Anterior cingulate cortex (tissue), 58 donors: ENCODE results near the gene LHFPL6.
A peak's percentile ranks its signal among the peaks of the same experiment; 100 is the strongest.
"Not testable (repeated sequence)": the region's sequence is repeated elsewhere in the genome, so short reads cannot be mapped to it uniquely, and the experiment has no call there.

ENCODE experiments used
- DNase-seq, 58 donors: peaks; one replicate each; lab custom pipeline; 2025; lab: John Stamatoyannopoulos, UW

Gene LHFPL6

DNA sequence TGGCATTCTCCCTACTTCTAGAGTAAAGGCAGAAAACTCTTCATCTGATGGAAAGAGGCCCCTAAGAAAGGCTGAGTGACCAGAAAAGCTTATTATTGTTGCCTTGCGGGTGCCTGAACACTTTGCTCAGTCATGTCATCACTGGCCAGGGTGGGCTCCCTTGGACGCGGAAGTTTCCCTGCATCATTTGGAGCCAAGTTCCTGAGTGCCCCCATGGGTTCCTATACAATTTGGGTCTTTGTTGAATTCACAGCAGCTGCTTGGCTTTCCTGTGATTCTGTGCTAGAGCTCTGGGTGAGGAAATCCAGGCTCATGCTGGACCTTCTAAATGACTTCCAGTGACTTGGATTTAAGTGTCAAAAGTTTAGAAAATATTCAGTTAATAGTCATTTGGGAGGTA is 232.9 kb downstream of the LHFPL6 start:
- DNase-seq: no peak

DNA sequence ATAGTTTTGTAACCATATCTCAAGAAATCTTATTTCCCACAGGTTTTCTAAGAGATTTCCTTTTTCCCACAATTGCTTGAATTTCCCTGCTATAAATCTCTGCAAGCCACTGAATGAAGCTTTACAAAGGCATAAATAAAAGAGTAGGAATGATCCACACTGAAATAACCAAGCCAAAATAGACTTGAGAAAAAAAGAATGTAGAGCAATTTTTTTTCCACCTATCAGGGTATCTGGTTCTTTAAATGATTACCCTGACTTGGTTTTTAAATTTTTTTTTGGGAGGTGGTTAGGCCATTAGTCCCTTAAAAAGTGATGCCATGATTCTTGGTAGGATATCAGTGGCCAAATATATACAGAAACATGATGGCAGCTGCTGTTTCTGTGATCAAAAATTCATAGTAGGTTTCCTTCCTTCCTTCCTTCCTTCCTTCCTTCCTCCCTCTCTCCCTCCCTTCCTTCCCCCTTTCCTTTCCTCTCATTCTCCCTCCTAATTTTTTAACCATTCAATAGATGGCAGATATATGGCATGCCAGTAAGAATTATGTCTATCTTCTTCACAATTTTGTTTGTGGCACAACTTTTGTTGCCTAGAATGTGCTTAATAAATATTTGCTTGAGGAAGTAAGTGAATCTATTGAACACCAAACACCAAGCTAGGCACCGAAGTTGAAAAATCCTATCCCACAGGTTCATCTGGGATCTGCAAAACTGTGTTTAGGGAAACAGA is 233.7 kb downstream of the LHFPL6 start:
- no peak for DNase-seq

DNA sequence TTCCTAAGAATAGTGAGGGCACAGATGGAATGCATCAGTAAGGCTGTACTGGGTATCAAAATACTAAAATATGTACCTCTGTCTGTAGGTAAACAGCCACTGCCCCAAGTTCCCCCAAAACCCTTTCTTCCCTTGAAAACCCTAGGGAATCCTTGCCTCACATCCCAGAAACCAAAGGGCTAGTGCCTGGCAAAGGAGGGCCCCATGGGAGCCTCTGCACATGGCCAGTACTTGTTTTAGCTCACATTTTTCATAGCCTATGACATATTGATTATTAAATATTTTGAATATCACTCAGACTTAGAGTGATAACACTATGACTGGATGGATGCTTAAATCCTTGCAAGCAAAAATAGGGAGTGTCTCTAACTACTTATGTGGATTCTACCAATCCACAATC is 237.1 kb downstream of the LHFPL6 start:
- no peak for DNase-seq

DNA sequence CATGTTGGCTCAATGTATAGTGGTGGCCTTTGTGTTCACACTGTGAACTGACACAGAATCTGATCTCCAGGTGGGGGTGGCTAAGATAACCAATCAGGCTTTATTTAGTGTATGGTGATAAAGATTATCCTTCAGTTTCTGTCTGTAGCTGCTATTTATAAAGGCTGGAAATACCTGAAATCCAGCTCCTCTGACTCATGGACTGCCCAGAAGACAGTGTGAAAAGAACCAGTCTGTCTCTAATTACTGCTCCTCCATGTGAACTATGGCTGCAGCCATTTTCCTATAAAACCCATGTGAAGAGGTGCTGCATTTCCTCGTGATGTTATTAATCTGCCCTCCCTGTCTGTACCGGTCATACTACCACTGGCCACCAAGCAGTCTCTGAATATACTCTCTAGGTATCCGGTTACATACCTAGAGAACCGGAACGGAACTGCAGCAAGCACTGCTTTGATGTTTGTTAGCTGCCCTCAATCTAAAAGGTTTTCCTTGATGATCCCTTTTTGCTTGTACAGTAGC is 238.0 kb downstream of the LHFPL6 start:
- DNase-seq: no peak

DNA sequence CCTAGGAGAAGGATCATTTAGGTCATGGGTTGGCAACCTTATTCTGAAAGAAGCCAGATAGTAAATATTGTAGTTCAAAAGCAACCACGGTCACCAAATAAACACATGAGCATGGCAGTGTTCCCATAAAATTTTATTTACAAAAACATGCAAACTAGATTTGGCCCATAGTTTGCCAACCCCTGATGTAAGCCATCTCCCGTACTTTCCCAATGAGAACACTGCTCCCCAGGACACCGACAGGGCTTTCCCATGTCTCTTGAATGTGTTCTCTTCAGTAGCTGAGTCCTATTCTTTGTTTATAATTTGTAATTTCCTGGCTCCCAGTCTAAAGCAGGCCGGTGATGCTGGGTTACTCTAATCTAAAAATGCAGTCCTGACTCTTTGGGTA is 239.6 kb downstream of the LHFPL6 start:
- no peak for DNase-seq

DNA sequence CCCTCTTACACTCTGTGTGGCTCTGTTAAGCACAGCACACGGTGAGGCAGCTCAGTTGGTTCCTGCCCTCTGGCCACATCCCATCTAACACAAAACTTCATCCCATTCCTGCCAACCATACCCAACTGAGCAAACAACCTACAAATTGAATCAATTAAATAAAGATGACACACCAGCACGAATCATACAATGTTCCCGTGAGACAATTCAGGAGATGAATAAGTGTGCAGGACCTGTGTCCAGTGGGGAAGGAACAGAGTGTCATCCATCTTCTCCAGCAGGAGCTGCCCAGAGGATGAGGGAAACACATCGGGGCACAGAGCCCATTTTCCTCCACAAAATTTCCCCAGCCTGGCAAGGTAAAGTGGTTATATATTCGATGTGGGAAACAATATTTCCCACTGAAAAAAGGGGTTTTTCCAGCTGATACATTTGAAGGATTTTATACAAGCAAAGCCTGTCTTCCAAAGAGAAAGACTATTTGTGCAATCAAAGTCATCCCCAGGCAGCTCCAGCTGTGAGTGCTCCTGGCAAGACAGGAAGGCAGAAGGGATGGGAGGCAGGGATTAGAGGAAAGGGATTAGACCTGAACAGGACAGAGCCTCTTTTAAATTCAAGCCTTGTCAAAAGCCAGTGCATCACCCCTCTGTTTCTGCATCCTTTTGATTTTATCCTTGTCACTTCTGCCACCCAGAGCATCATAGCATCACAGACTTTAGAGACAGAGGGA is 240.2 kb downstream of the LHFPL6 start:
- DNase-seq: no peak

DNA sequence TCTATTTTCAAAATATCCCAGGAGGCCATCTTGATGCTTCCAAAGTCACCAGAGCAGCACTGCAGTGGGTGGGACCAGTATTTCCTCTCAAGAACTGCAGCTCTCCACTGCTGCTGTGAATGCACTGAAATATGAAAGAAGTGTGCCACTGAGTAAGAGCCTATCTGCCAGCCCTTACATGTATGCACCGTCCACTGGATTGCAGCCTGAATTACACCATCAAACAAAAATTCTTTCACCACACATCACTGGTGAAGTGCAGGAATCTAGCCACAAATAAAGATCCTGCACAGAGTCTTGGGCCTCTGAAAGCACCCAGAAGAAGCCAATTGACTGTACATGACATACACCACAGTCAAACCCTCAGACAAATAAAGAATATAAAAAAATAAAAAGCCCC is 249.0 kb downstream of the LHFPL6 start:
- no peak for DNase-seq

DNA sequence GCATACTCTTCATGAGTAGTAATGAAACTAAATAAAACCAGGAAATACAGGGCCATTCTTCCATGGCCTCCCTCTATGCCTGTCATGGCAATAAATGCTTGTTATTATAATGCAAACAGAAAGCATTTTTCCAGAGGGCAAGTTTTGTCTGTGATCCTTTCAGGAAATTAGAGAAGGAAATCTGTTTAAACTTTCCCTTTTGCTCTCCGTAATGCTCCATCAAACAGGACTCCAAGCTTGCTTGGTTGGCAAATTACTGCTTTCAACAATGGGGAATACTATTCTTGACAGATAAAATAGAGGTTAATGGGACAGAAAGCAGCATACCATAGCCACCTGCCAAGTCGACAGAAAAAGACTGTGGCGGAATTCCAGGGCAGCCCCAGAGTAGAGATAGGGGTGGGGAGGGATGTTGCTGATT is 252.5 kb downstream of the LHFPL6 start:
- peak in 1 of 58 donors; percentile 5 for DNase-seq

DNA sequence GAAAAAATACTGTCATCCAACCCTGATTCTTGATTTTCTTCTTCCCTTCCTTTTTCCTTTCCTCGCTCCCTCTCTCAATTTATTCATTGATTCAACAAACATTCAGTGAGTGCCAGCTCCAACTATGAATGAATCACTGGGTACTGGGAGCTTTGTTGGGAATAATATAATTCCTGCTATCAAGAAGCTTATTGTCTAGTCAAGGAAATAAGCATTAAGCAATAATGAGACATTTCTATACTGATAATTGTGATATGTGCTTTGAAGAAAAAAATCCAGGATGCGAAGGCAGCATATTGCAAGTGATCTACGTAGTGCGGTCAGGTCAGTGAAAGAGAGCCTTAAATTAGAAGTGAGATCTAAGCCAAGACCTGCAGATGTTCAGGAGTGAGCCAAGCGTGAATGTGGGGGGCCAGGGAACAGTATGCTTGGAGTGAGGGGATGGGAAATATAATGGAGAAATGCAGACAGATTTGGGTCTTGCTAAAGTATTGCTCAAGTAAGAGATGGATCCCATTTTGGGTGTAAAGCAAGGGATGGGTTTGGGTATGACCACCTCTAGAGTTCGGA is 253.5 kb downstream of the LHFPL6 start:
- no peak for DNase-seq

DNA sequence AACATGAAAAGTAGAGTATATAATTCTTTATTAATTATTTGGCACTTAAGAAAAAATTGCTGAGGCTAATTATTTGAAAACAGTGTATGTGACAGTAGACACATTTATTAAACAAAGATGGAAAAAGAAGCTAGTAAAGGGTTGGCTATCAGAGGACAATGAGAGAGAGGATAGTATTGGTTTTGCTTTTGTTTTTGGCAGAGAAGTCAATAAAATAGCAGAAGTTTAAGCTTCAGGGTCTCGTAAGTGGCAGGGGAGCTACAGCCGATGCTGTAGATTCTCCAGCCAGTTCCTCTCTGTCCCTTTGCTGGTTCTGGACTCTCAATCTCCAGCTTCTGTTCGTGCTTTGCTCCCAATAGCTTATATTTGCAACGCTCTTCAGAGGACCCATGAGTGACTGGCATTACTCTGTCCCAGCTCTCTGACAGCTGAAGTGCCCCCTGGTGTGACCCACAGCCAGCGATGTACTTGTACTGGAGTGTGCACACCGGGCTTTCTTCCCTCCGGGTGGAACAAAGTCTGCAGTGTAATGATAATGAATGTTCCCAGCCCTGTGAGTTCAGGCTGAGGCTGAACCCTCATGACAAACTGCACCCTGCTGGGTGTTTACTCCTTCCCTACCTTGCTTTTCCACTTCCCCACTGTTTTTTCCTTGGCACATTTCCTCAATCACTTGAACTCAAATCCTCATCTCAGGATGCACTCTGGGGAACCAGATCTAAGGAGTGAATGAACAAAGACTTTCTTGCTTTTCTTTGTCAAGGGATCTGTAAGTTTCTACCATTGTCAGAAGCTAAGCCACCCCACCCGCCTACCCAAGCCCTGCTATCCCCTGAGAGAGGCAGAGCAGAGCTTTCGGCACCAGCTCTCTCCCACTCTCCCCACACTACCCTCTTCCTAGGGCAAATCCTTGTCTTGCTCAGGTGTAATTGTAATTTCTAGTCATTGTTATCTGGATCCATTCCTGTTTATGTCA is 254.8 kb downstream of the LHFPL6 start:
- DNase-seq: peak in 7 of 58 donors; percentile 4 to 42 (median 22)

DNA sequence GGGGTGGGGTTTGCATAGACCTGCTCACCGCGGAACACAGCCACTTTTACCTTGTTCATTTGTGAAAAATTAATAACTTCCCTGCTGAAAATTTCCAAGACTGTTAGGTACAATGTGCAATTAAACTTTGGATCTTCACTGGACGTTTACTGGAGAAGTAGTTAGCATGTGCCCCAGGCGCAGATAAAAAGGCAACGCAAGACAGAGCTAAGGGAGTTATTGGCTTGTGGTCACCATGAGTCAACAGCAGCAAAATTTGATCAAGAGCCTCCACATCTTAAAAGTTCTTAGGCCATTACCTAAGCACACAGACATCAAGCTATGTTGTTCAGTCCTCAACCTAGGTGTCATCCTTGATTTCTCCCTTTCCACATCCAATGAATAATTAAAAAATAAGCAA is 257.0 kb downstream of the LHFPL6 start:
- DNase-seq: no peak

DNA sequence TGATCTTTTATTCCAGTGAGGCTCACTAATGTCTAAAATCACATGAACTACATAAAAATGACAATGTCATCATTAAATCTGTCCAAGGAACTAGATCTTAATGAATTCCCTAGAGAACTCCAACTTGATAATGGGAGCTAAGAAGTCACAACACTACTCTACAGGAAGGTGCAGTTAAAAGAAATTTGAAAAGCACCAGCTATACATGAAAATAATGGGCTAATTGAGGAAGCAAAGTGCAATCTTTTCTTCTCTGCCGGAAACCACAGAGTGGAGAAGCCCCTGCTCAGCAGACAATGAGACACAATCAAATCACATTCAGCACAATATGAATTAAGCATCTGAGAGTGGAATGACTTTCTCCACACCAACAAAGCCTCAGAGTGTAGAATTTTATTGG is 261.7 kb downstream of the LHFPL6 start:
- no peak for DNase-seq

DNA sequence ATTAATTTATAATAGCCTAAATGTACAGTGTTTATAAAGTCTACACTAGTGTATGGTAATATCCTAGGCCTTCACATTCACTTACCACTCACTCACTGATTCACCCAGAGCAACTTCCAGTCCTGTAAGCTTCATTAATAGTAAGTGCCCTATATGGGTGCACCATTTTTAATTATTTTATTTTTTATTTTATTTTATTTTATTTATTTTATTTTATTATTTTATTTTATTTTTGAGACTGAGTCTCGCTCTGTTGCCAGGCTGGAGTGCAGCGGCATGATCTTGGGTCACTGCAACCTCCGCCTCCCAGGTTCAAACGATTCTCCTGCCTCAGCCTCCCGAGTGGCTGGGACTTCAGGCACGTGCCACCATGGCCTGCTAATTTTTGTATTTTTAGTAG is 264.9 kb downstream of the LHFPL6 start:
- not testable (repeated sequence) for DNase-seq

DNA sequence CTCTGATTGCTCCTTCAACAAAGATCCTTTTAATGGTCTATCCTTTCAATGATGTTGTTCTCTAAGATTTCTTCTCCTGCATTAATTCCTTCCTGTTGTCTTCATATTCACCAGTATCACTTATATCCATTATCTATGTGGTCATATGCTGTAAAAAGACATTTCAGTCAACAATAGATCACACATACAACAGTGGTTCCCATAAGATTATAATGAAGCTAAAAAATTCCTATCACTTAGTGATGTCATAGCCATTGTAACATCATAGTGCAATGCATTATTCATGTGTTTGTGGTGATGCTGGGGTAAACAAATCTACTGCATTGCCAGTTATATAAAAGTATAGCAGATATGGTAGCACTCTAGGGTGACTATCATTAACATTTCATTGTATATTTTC is 266.1 kb downstream of the LHFPL6 start:
- no peak for DNase-seq

DNA sequence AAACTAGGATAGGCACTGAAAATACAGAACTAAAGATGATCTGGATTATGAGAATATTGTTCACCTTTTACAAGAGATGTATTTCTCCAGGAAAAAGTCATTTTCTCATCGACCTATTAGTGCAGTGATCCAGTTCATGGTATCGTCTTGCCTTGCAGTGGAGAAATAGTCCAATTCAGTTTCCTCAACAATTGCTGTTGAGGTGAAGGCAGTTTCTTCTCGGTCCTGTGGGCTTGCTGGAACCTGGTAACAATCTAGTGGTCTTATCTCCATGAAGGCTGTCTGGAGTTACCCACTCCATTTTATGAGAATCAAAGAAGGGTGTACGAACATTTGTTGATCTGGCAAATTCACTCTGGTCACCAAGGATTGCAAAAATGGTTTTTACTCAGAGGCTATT is 266.8 kb downstream of the LHFPL6 start:
- DNase-seq: no peak

DNA sequence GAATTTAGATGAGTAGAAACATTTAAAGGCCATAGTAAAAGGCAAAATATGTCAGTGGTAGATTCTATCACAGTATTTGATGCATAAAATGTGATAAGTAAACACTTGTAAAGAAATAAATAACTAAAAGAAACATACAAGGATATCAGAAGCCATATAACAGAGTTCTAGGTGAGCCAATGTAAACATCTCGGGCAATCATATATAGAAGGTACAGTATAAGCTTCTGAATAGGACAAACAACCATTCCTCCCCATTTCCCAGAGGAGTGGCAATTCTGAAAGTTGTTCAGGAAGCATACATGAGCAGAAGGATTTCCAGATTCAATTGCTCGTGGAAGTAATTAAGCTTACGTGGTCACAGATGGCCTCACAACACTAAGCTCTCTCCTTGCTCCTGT is 267.3 kb downstream of the LHFPL6 start:
- DNase-seq: no peak

DNA sequence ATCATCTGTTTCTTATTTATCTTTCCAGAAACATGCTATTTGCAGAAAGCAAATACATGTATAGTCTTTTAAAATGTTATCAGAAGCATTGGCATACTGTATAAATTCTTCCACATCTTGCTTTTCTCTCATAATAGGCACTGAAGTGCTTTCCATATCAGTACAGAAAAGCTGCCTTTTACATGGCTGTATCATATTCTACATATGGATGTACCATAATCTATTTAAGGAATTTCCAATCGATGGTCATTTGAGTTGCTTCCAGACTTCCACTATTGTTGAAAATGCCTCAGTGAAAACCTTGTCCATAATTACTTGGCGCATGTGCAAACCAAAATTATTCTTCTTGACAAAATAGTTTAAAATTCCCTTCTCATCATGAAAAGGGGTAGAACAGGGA is 272.5 kb downstream of the LHFPL6 start:
- DNase-seq: no peak

DNA sequence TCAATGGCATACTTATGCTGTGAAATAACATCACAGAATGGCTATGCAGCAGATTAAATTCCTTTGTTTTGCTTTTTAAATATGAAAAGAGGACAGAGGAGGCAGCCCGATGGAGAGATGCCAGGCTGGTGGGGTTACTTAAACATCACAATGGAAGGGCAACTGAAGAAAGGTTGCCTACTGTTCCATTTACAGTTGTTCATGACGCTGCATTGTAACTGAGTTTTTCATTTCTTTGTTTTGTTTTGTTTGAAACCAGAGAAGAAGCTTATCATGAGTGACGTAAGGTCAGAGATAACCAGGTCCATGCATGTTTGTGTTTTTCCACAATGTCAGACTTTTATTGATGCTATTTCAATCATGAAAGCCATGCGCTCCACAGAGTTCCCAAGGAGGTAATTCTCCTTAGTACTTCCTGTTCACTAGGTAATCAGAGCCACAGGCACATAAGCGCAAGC is 273.8 kb downstream of the LHFPL6 start:
- no peak for DNase-seq

DNA sequence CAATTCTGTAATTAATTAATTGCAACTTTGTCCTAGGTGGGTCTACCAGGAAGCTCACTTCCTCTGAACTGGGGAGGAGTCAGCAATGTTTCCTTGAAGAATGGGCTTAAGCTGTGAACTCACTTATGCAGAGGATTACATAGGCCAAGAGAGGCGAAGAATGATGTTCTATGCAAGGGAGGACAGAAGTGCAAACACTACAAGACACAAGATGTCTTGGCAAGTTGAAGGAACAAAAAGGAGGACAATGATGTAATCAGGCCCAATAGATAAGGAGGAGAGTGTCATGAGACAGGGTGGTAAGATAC is 275.9 kb downstream of the LHFPL6 start:
- no peak for DNase-seq

DNA sequence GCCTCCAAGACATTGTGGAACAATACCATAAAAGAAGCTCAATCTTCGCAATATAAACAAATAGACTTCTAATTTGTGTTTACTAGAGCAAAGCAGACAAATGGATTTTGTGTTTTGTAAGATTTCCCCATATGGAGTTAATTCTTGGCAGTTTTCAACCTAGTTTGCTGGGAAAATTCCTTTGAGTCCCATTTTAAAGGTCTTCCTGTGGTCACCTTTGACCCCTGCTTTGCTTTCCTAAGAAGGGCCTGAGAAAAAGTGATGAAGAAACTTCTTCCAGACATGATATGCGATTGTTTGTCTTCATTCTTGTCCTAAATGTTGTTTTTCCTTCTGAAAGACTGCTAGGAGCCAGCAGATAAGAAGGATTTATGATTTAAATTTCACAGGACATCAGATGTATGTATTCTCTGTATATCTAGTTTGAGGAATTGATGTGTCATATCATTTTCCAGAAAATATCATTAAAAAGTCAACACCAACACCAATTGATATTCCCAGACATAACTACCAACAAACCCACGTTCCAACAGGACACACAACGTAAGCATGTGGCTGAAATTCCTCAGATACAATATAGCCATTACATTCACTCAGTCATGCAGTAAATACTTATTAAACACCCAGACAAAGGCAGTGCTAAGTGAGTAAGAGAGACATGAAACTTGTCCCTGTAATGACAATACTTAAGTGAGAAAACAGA is 276.4 kb downstream of the LHFPL6 start:
- no peak for DNase-seq
